Measurements from ENCODE around the gene SH3RF3. TPM values are rescaled to one million over a fixed set of nuclear protein-coding genes. Genes with fewer than 3 reads are reported as not detected.

Gene SH3RF3
- total and polyA plus RNA-seq, 9 of the 15 experiments (the other 6 are each of a cell fraction or from before 2014, with no cell fraction given), result 0.02 TPM; not detected in 8

GRCh38 chr2:109519513-109519912, 390.5 kb downstream of the SH3RF3 start:
- no peaks in the 10 kb centered on the region for H3K9me3 ChIP-seq (replicated peaks; ENCODE audit: control insufficient read depth, insufficient read depth, low read depth, low read length)
- H3K36me3 ChIP-seq (ENCODE audit: control insufficient read depth, insufficient read depth, low read length), result no peaks in the 10 kb centered on the region
- ATAC-seq (no peak), FAIRE-seq (no peak), DNase-seq (ENCODE audit: extremely low read depth in 1 of 4, low spot score in 3 of 4) (no peak)
- ChIA-PET CTCF (ENCODE audit: low intra/inter-chr PET ratio) (no interaction called here), POLR2A (interaction anchor here (0.7 kb wide), 1 partner anchor 22 kb away, joined by 3 read pairs; no protein-coding TSS in a partner anchor)
- H3K79me2 ChIP-seq (ENCODE audit: control insufficient read depth, insufficient read depth, low read length), result no peaks in the 10 kb centered on the region
- peaks cover 0 to 6% of the 10 kb centered on the region in 2 experiments; a peak in 1 of 5 replicates for H3K4me1 ChIP-seq (replicated peaks in 1 of 2; ENCODE audit: control insufficient read depth in 2 of 2, insufficient read depth in 2 of 2, low read length in 2 of 2)
- BruUV-seq (replicated peaks), result no TSS peak
- in situ Hi-C loops (cut with MboI) (no loop called here), intact Hi-C loops (cut with micrococcal nuclease) (no loop called here)
- H2AFZ ChIP-seq (ENCODE audit: low read depth, low read length), result no peak overlapping the region
- H3K4me3 ChIP-seq, result no peak overlapping the region
- H3K27ac ChIP-seq (ENCODE audit: extremely low read depth, low read depth, low read length), result no peak overlapping the region
- no peak overlapping the region for H3K9ac ChIP-seq (ENCODE audit: insufficient read depth in 1 of 2, low read depth in 2 of 2, low read length in 2 of 2)
- H4K20me1 ChIP-seq (replicated peaks; ENCODE audit: control insufficient read depth, insufficient read depth, low read length), result no peaks in the 10 kb centered on the region; the same call in none of the 2 replicates
- WGBS (ENCODE audit: insufficient coverage, low coverage, missing lambda C conversion rate), result 0% methylated on average over 4 of the region's 4 CpGs
- TF ChIP-seq SMAD1 (IDR thresholded peaks at IDR 0.05; ENCODE audit: low read depth, low read length, partially characterized antibody), result no peak
- TF ChIP-seq ZNF212 (CRISPR knock-in tag; IDR thresholded peaks at IDR 0.05), result no peak
- TF ChIP-seq HCFC1 (IDR thresholded peaks at IDR 0.05; ENCODE audit: low read depth, low read length), result no peak
- peaks cover 5 to 44% of the 10 kb centered on the region in 2 experiments; a peak in 4 of 5 replicates for H3K27me3 ChIP-seq (ENCODE audit: control insufficient read depth in 2 of 2, insufficient read depth in 2 of 2, low read length in 2 of 2)
- no peak overlapping the region for H3K4me2 ChIP-seq (ENCODE audit: insufficient read depth, low read length)
- no peaks in the 10 kb centered on the region for H3K9me1 ChIP-seq (ENCODE audit: control insufficient read depth, insufficient read depth, low read length)

- H3K9me3 ChIP-seq (replicated peaks; ENCODE audit: control insufficient read depth, insufficient read depth, low read depth, low read length), result no peaks in the 10 kb centered on the region
- peaks cover 5 to 50% of the 10 kb centered on the region in 2 experiments; a peak in 4 of 5 replicates for H3K27me3 ChIP-seq (ENCODE audit: control insufficient read depth in 2 of 2, insufficient read depth in 2 of 2, low read length in 2 of 2)
- ChIA-PET CTCF (ENCODE audit: low intra/inter-chr PET ratio) (no interaction called here), POLR2A (no interaction called here)
- no peak overlapping the region for H3K27ac ChIP-seq (ENCODE audit: extremely low read depth, low read depth, low read length)
- TF ChIP-seq SIN3A (IDR thresholded peaks at IDR 0.05; ENCODE audit: borderline replicate concordance in 2 of 2, control insufficient read depth in 1 of 2, low read depth in 2 of 2, low read length in 2 of 2) (no peak), PHF8 (IDR thresholded peaks at IDR 0.05; ENCODE audit: borderline replicate concordance, low read length) (no peak), TCFL5 (CRISPR knock-in tag; conservative IDR thresholded peaks at IDR 0.05) (no peak), MLLT1 (IDR thresholded peaks at IDR 0.05) (no peak), SMARCA5 (IDR thresholded peaks at IDR 0.05) (no peak)
- FAIRE-seq (no peak), ATAC-seq (no peak), DNase-seq (ENCODE audit: extremely low read depth in 1 of 4, low spot score in 3 of 4) (no peak)
- intact Hi-C loops (cut with micrococcal nuclease) (no loop called here), in situ Hi-C loops (cut with MboI) (no loop called here)
- H3K4me3 ChIP-seq, result no peak overlapping the region
- no peak overlapping the region for H3K9ac ChIP-seq (ENCODE audit: insufficient read depth in 1 of 2, low read depth in 2 of 2, low read length in 2 of 2)
- H2AFZ ChIP-seq (ENCODE audit: low read depth, low read length), result no peak overlapping the region
- BruUV-seq (replicated peaks), result no TSS peak
- no peaks in the 10 kb centered on the region for H3K36me3 ChIP-seq (ENCODE audit: control insufficient read depth, insufficient read depth, low read length)
- WGBS (ENCODE audit: insufficient coverage, low coverage, missing lambda C conversion rate), result 2% methylated on average over 16 of the region's 20 CpGs
- H3K9me1 ChIP-seq (ENCODE audit: control insufficient read depth, insufficient read depth, low read length), result no peaks in the 10 kb centered on the region
- no peak overlapping the region for H3K4me2 ChIP-seq (ENCODE audit: insufficient read depth, low read length)
- no peaks in the 10 kb centered on the region for H3K79me2 ChIP-seq (ENCODE audit: control insufficient read depth, insufficient read depth, low read length)
- H4K20me1 ChIP-seq (replicated peaks; ENCODE audit: control insufficient read depth, insufficient read depth, low read length), result no peaks in the 10 kb centered on the region
- H3K4me1 ChIP-seq (replicated peaks in 1 of 2; ENCODE audit: control insufficient read depth in 2 of 2, insufficient read depth in 2 of 2, low read length in 2 of 2), result peaks cover 0 to 1% of the 10 kb centered on the region in 2 experiments; a peak in 1 of 5 replicates
These were observed 392.4 kb downstream of the SH3RF3 start for GRCh38 chr2:109521233-109522062.
